Measurements from ENCODE around the gene CDKN1A.

The CDKN1A gene

GRCh38 chr6:36677753-36678487, 594 bp upstream of the CDKN1A start:
- TF ChIP-seq GATA3 (IDR thresholded peaks at IDR 0.05; ENCODE audit: low read depth, low read length) = no peak
- TF ChIP-seq GATA2 (IDR thresholded peaks at IDR 0.05; ENCODE audit: low read depth, low read length) = no peak

GRCh38 chr6:36679043-36679833, 724 bp downstream of the CDKN1A start:
- TF ChIP-seq GATA3 (IDR thresholded peaks at IDR 0.05; ENCODE audit: low read depth, low read length) (no peak), GATA2 (IDR thresholded peaks at IDR 0.05; ENCODE audit: low read depth, low read length) (no peak)

DNA sequence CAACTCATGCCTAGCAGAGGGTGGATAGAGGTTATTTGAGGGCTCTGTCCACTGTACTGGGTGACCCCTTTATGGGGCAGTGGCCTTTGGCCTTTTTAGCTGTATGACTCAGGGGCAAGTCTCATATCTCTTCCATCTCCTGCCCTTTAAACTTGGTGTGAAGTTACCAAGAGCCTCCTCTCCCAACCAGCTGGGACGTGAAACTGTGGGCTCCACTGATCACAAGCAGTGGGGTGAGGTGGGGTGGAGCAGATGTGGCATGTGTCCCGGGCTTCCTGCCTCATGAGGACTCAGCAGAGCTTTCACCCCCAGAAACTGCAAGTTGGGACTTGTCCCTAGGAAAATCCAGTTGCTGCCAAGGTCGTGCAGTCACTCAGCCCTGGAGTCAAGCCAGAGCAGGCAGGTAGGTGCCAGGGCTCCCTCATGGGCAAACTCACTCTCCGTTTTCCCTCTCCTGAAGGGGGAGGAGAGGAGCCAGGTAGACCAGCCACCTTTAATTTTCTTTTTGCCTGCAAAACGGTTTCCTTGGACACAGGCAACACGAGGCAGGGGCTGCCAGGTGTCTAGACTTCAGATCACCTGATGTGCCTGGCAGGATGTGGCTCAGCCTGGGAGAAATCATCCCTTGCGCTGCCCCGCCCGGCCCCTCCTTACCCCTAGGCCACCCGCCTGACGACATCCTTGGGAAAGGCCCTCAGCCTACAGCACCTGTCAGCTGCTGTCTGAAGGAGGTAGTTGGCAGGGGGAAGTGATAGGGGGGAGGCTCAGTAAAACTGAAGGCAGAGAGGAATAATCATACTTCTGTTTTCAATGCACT, 4.0 kb downstream of the CDKN1A start:
- TF ChIP-seq GATA2 (IDR thresholded peaks at IDR 0.05; ENCODE audit: low read depth, low read length) (no peak), GATA3 (IDR thresholded peaks at IDR 0.05; ENCODE audit: low read depth, low read length) (no peak)

GRCh38 chr6:36683145-36683655, 4.7 kb downstream of the CDKN1A start:
- TF ChIP-seq GATA2 (IDR thresholded peaks at IDR 0.05; ENCODE audit: low read depth, low read length) (no peak), GATA3 (IDR thresholded peaks at IDR 0.05; ENCODE audit: low read depth, low read length) (no peak)

DNA sequence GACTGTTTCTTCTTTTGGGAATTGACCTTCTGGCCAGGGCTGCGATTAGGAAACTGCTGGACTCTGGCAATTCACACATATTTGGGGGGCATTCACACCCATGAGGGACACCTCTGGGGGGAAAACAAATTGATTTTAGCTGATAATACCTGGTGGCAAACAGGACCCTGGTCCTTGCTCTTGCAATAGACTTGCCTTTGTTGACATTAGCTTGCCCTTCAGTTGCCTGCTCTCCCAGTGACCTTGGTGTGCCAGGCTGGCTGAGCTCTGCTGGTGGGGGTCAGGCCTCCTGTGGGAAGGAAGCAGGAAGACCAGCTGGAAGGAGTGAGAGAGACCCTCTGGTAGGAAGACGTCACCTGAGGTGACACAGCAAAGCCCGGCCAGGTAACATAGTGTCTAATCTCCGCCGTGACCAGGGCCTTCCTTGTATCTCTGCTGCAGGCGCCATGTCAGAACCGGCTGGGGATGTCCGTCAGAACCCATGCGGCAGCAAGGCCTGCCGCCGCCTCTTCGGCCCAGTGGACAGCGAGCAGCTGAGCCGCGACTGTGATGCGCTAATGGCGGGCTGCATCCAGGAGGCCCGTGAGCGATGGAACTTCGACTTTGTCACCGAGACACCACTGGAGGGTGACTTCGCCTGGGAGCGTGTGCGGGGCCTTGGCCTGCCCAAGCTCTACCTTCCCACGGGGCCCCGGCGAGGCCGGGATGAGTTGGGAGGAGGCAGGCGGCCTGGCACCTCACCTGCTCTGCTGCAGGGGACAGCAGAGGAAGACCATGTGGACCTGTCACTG, 5.3 kb downstream of the CDKN1A start:
- TF ChIP-seq GATA2 (IDR thresholded peaks at IDR 0.05; ENCODE audit: low read depth, low read length) = no peak
- no peak for TF ChIP-seq GATA3 (IDR thresholded peaks at IDR 0.05; ENCODE audit: low read depth, low read length)

DNA sequence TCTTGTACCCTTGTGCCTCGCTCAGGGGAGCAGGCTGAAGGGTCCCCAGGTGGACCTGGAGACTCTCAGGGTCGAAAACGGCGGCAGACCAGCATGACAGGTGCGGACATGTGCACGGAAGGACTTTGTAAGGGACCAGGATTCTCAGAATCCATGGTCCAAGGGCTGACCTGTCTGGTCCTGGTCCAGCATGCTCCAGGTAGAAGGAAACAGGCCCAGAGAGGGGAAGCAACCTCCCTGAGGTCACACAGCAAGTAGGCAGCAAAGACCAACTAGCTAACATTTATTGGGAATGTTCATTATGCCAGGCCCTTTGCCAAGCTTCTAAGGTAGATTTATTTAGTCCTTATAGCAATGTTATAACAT, 5.9 kb downstream of the CDKN1A start:
- TF ChIP-seq GATA2 (IDR thresholded peaks at IDR 0.05; ENCODE audit: low read depth, low read length) (no peak), GATA3 (IDR thresholded peaks at IDR 0.05; ENCODE audit: low read depth, low read length) (no peak)

- TF ChIP-seq GATA3 (IDR thresholded peaks at IDR 0.05; ENCODE audit: low read depth, low read length) (no peak), GATA2 (IDR thresholded peaks at IDR 0.05; ENCODE audit: low read depth, low read length) (no peak)
Measured at GRCh38 chr6:36685166-36685924, 6.8 kb downstream of the CDKN1A start.

DNA sequence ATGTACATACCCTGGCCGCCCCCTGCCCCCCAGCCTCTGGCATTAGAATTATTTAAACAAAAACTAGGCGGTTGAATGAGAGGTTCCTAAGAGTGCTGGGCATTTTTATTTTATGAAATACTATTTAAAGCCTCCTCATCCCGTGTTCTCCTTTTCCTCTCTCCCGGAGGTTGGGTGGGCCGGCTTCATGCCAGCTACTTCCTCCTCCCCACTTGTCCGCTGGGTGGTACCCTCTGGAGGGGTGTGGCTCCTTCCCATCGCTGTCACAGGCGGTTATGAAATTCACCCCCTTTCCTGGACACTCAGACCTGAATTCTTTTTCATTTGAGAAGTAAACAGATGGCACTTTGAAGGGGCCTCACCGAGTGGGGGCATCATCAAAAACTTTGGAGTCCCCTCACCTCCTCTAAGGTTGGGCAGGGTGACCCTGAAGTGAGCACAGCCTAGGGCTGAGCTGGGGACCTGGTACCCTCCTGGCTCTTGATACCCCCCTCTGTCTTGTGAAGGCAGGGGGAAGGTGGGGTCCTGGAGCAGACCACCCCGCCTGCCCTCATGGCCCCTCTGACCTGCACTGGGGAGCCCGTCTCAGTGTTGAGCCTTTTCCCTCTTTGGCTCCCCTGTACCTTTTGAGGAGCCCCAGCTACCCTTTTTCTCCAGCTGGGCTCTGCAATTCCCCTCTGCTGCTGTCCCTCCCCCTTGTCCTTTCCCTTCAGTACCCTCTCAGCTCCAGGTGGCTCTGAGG, 7.6 kb downstream of the CDKN1A start:
- TF ChIP-seq GATA2 (IDR thresholded peaks at IDR 0.05; ENCODE audit: low read depth, low read length) (no peak), GATA3 (IDR thresholded peaks at IDR 0.05; ENCODE audit: low read depth, low read length) (no peak)

- TF ChIP-seq GATA2 (IDR thresholded peaks at IDR 0.05; ENCODE audit: low read depth, low read length) = no peak
- no peak for TF ChIP-seq GATA3 (IDR thresholded peaks at IDR 0.05; ENCODE audit: low read depth, low read length)
Measured at GRCh38 chr6:36686668-36687513, 8.4 kb downstream of the CDKN1A start.

DNA sequence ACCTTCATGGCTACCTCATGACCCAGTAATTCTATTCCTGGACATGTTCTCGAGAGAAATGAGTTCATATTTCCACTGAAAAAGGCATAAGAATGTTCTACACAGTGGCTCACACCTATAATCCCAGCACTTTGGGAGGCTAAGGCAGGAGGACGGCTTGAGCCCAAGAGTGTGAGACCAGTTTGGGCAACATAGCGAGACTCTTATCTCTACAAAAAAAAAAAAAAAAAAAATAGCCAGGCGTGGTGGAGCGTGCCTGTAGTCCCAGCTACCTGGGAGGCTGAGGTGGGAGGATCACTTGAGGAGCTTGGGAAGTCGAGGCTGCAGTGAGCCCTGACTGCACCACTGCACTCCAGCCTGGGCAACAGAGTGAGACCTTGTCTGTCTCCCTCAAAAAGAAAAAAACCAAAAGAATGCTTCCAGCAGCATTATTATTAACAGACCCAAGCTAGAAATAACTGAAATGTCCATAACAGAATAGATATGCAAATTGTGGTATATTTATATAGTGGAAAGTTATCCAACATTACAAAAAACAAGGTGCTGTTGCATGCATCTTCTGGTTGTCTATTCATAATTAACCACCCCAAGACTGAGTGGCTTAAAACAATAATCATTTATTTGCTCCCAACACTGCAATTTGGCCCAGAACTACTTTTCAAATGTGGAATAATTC, 9.7 kb downstream of the CDKN1A start:
- TF ChIP-seq GATA3 (IDR thresholded peaks at IDR 0.05; ENCODE audit: low read depth, low read length) (no peak), GATA2 (IDR thresholded peaks at IDR 0.05; ENCODE audit: low read depth, low read length) (no peak)

DNA sequence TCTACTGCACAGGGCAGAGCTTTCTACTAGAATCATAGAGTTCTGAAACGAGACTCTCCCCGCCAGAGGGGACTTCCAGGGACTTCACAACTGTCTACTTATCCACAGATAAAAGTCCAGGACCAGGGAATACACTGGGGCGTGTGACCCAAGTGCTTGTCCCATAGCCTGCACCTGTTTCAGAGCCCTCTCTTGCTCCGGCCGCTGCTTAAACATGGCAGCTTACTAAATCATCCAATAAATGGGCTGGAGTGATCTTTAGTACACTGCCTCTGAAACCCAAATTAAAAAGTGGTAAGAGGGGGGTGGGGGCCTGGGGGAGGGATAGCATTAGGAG, 10.2 kb downstream of the CDKN1A start:
- TF ChIP-seq GATA3 (IDR thresholded peaks at IDR 0.05; ENCODE audit: low read depth, low read length) = no peak
- TF ChIP-seq GATA2 (IDR thresholded peaks at IDR 0.05; ENCODE audit: low read depth, low read length) = no peak
